DMS114 treated with DMSO at 0.1 percent for 48 hours (cell line): ENCODE results near the gene ZER1.
"Not testable (repeated sequence)": the region's sequence is repeated elsewhere in the genome, so short reads cannot be mapped to it uniquely, and the experiment has no call there.

Experiments
- DNase-seq: peaks from one replicate; lab custom pipeline; 2025; ENCODE audit not compliant: unreplicated experiment; lab: John Stamatoyannopoulos, UW

ZER1 gene

GRCh38 chr9:128716581-128717254 lies 55.0 kb downstream of the ZER1 start:
- no peak for DNase-seq

- no peak for DNase-seq
Observed at GRCh38 chr9:128715436-128715750, 56.3 kb downstream of the ZER1 start.

- no peak for DNase-seq
Observed at GRCh38 chr9:128714586-128715435, 56.9 kb downstream of the ZER1 start.

- DNase-seq = no peak
Observed at GRCh38 chr9:128713941-128714573, 57.7 kb downstream of the ZER1 start.

GRCh38 chr9:128713411-128713780 lies 58.3 kb downstream of the ZER1 start:
- DNase-seq = no peak

GRCh38 chr9:128712451-128713410 lies 59.0 kb downstream of the ZER1 start:
- no peak for DNase-seq

- no peak for DNase-seq
Observed at GRCh38 chr9:128707446-128707845, 64.3 kb downstream of the ZER1 start.

- no peak for DNase-seq
Observed at GRCh38 chr9:128706671-128707381, 64.9 kb downstream of the ZER1 start.

GRCh38 chr9:128706045-128706444 lies 65.7 kb downstream of the ZER1 start:
- no peak for DNase-seq

GRCh38 chr9:128705051-128705965 lies 66.4 kb downstream of the ZER1 start:
- DNase-seq = no peak

GRCh38 chr9:128704356-128704670 lies 67.4 kb downstream of the ZER1 start:
- DNase-seq = no peak

- no peak for DNase-seq
Observed at GRCh38 chr9:128703616-128704355, 67.9 kb downstream of the ZER1 start.

GRCh38 chr9:128702949-128703615 lies 68.6 kb downstream of the ZER1 start:
- no peak for DNase-seq

GRCh38 chr9:128702445-128702948 lies 69.2 kb downstream of the ZER1 start, which contains the start of gene PKN3:
Gene PKN3, plus strand, starts transcription at chr9:128702503. Its CDS starts 413 bp downstream, at chr9:128702916.
- peak; percentile 59 for DNase-seq

GRCh38 chr9:128701227-128701854 lies 70.4 kb downstream of the ZER1 start:
- no peak for DNase-seq

- not testable (repeated sequence) for DNase-seq
Observed at GRCh38 chr9:128699096-128699795, 72.5 kb downstream of the ZER1 start.
